HCT116 (cell line): ENCODE data around the gene TBC1D4.

Experiments used
- POLR2AphosphoS5 ChIP-seq: IDR thresholded peaks from 2 replicates; pipeline ENCODE4 v1.6.1; 2011; ENCODE audit warnings: mild to moderate bottlenecking, low read depth, low read length, moderate library complexity
- TF ChIP-seq, protein P1 (sequence below), 3 experiments: fragments of 200-600 bp in 1 of 3; sonication (generic) in 1 of 3; IDR thresholded peaks in 2 of 3; conservative IDR thresholded peaks in 1 of 3; 2 replicates each; pipeline ENCODE4 v1.5.1; 2012 to 2017; ENCODE audit warnings: low read depth in 2 of 3, low read length in 2 of 3, antibody characterized with exemption in 1 of 3, borderline replicate concordance in 1 of 3, control low read depth in 1 of 3, mild to moderate bottlenecking in 1 of 3, mixed read lengths in 1 of 3, mixed run types in 1 of 3, moderate library complexity in 1 of 3; ENCODE audit not compliant: insufficient read depth in 1 of 3

DNA sequence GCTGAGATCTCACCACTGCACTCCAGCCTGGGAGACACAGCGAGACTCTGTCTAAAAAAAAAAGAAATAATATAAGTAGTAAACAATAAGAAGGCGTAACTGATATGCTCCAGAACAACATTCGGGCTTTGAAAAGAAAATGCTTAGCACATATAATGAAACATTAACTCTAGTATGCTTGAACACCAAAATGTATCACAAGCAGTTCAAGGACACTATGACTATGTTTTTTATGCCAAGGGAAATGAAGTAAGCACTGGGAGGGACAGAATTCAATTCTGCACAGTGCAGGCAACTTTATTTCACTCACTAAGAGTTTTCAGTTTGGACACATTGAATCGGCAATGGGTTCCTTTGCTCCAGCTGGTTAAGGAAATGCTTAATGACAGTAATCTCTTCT lies 178.7 kb downstream of the TBC1D4 start:
- TF ChIP-seq POLR2AphosphoS5: no peak
- TF ChIP-seq, protein P1, sequence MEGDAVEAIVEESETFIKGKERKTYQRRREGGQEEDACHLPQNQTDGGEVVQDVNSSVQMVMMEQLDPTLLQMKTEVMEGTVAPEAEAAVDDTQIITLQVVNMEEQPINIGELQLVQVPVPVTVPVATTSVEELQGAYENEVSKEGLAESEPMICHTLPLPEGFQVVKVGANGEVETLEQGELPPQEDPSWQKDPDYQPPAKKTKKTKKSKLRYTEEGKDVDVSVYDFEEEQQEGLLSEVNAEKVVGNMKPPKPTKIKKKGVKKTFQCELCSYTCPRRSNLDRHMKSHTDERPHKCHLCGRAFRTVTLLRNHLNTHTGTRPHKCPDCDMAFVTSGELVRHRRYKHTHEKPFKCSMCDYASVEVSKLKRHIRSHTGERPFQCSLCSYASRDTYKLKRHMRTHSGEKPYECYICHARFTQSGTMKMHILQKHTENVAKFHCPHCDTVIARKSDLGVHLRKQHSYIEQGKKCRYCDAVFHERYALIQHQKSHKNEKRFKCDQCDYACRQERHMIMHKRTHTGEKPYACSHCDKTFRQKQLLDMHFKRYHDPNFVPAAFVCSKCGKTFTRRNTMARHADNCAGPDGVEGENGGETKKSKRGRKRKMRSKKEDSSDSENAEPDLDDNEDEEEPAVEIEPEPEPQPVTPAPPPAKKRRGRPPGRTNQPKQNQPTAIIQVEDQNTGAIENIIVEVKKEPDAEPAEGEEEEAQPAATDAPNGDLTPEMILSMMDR (IDR thresholded peaks at IDR 0.05 in 2 of 3, conservative IDR thresholded peaks at IDR 0.05 in 1 of 3; ENCODE audit: borderline replicate concordance in 1 of 3, insufficient read depth in 1 of 3, low read depth in 2 of 3, low read length in 2 of 3): no peak
